Activated CD8-positive, alpha-beta T cell treated with anti-CD3 and anti-CD28 coated beads for 36 hours (primary cell): Measurements from ENCODE around the gene PPARG. TPM values are rescaled to one million over a fixed set of nuclear protein-coding genes. Genes with fewer than 3 reads are reported as not detected.

Source experiments
- ATAC-seq: fragments of 200-7000 bp; cut with Tn5 transposase; one replicate; pipeline ENCODE4 v1.10.0; 2021; ENCODE audit warnings: mild to moderate bottlenecking, moderate library complexity
- CTCF ChIA-PET: fragments of 350-600 bp; sonication (Branson Sonifier 250); formaldehyde crosslinking; loops from one replicate; lab custom pipeline; 2021; ENCODE audit warnings: antibody characterized with exemption; lab: Charles Lee
- POLR2A ChIA-PET: fragments of 350-600 bp; sonication (Branson Sonifier 250); formaldehyde crosslinking; loops from one replicate; lab custom pipeline; 2021; ENCODE audit warnings: antibody characterized with exemption; lab: Charles Lee
- DNase-seq: peaks from one replicate; pipeline ENCODE4 v3.0.0-alpha.2; 2020
- H3K27ac Mint-ChIP-seq: one replicate; pipeline ENCODE4 v1.8.0; 2021; ENCODE audit warnings: mild to moderate bottlenecking, mixed read lengths
- H3K27me3 Mint-ChIP-seq: one replicate; pipeline ENCODE4 v1.8.0; 2021; ENCODE audit warnings: mixed read lengths
- H3K36me3 Mint-ChIP-seq: one replicate; pipeline ENCODE4 v1.8.0; 2021; ENCODE audit warnings: low read depth, mixed read lengths
- H3K4me1 Mint-ChIP-seq: one replicate; pipeline ENCODE4 v1.8.0; 2021; ENCODE audit warnings: low read depth, mixed read lengths
- H3K4me3 Mint-ChIP-seq: one replicate; pipeline ENCODE4 v1.8.0; 2021; ENCODE audit warnings: mild to moderate bottlenecking, moderate library complexity, mixed read lengths
- H3K9me3 Mint-ChIP-seq: one replicate; pipeline ENCODE4 v1.8.0; 2021; ENCODE audit warnings: mixed read lengths
- intact Hi-C: fragments of 100-400 bp; cut with micrococcal nuclease; formaldehyde crosslinking; loops from one replicate; pipeline ENCODE4 v1.10.0; 2022
- total RNA-seq, 2 experiments: library from RNA; stranded (reverse); gene quantifications; one replicate each; pipeline ENCODE4 v1.2.3, GENCODE V29; 2021
- TF ChIP-seq, protein P1 (sequence below): fragments of 200-600 bp; IDR thresholded peaks from one replicate; pipeline ENCODE4 v1.8.0; 2022; ENCODE audit warnings: antibody characterized with exemption, mild to moderate bottlenecking

Gene PPARG
- total RNA-seq, 2 experiments from 2014 or later: 0.41 to 0.63 TPM

DNA sequence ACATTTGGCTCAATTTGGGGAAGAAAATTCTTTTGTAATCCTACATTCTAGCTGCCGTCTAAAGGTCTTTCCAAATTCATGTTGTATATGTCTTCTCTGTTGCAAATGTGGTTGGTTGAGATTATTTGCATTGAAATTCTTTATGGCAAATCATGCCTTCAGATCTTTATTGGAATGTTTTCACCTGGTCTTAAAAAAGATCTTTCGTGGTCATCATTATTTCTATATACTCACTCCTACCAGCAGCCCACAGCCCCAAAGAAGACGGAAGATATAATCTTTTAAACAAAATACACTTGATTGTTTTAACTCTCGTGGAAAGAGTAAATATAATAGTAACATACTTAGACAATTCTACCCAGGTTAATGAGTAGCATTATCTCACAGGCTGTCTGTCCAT lies 41.5 kb upstream of the PPARG start:
- DNase-seq (no peak), ATAC-seq (no peak)
- intact Hi-C loops: no loop called here
- Mint-ChIP-seq H3K4me1 (peaks cover 5% of the 10 kb centered on the region), H3K9me3 (peaks cover 11% of the 10 kb centered on the region), H3K36me3 (no peaks in the 10 kb centered on the region), H3K27ac (no peak overlapping the region), H3K27me3 (peaks cover 23% of the 10 kb centered on the region), H3K4me3 (no peak overlapping the region)
- ChIA-PET CTCF (no interaction called here), POLR2A (no interaction called here)
- TF ChIP-seq, protein P1, sequence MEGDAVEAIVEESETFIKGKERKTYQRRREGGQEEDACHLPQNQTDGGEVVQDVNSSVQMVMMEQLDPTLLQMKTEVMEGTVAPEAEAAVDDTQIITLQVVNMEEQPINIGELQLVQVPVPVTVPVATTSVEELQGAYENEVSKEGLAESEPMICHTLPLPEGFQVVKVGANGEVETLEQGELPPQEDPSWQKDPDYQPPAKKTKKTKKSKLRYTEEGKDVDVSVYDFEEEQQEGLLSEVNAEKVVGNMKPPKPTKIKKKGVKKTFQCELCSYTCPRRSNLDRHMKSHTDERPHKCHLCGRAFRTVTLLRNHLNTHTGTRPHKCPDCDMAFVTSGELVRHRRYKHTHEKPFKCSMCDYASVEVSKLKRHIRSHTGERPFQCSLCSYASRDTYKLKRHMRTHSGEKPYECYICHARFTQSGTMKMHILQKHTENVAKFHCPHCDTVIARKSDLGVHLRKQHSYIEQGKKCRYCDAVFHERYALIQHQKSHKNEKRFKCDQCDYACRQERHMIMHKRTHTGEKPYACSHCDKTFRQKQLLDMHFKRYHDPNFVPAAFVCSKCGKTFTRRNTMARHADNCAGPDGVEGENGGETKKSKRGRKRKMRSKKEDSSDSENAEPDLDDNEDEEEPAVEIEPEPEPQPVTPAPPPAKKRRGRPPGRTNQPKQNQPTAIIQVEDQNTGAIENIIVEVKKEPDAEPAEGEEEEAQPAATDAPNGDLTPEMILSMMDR: no peak

DNA sequence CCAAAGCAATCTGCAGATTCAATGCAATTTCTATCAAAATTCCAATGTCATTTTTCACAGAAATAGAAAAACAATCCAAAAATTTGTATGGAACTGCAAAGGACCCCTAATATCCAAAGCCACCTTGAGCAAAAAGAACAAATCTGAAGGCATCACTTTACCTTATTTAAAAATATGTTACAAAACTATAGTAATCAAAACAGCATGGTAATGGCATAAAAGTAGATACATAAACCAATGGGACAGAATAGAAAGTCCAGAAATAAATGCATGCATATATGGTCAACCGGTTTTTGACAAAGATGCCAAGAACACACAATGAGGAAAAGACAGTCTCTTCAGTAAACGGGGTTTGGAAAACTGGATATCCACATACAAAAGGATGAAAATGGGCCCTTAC lies 39.4 kb upstream of the PPARG start:
- TF ChIP-seq, protein P1: no peak
- Mint-ChIP-seq H3K4me1 (peaks cover 5% of the 10 kb centered on the region), H3K9me3 (peaks cover 11% of the 10 kb centered on the region), H3K27ac (no peak overlapping the region), H3K36me3 (no peaks in the 10 kb centered on the region), H3K4me3 (no peak overlapping the region), H3K27me3 (peaks cover 26% of the 10 kb centered on the region)
- POLR2A ChIA-PET: no interaction called here
- intact Hi-C loops: no loop called here
- DNase-seq (no peak), ATAC-seq (no peak)
- CTCF ChIA-PET: no interaction called here

DNA sequence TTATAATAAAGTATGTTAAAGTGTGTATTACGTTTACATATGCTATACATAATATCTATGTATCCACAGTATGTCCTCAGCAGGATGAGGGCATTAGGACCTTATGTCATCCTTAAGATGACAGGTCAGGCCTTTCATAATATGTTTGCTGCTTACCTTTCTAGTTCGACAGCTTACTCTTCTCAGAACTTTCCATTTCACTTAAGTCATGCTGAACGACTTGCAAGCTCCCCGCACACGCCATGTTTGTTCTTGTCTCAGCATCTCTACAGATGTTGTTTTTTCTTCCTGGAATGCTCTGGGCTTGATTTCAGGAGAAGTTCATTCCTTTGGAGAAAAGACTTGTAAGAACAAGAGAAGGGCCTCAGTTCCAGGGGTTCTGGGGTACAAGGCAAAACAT lies 36.0 kb upstream of the PPARG start:
- CTCF ChIA-PET: interaction anchor here (1.0 kb wide), 1 partner anchor 227 kb away, joined by 4 read pairs; no protein-coding TSS in a partner anchor
- DNase-seq (no peak), ATAC-seq (no peak)
- Mint-ChIP-seq H3K4me1 (no peaks in the 10 kb centered on the region), H3K27ac (no peak overlapping the region), H3K9me3 (peaks cover 11% of the 10 kb centered on the region), H3K36me3 (no peaks in the 10 kb centered on the region), H3K4me3 (no peak overlapping the region), H3K27me3 (peaks cover 18% of the 10 kb centered on the region)
- intact Hi-C loops: no loop called here
- POLR2A ChIA-PET: no interaction called here
- TF ChIP-seq, protein P1: no peak

DNA sequence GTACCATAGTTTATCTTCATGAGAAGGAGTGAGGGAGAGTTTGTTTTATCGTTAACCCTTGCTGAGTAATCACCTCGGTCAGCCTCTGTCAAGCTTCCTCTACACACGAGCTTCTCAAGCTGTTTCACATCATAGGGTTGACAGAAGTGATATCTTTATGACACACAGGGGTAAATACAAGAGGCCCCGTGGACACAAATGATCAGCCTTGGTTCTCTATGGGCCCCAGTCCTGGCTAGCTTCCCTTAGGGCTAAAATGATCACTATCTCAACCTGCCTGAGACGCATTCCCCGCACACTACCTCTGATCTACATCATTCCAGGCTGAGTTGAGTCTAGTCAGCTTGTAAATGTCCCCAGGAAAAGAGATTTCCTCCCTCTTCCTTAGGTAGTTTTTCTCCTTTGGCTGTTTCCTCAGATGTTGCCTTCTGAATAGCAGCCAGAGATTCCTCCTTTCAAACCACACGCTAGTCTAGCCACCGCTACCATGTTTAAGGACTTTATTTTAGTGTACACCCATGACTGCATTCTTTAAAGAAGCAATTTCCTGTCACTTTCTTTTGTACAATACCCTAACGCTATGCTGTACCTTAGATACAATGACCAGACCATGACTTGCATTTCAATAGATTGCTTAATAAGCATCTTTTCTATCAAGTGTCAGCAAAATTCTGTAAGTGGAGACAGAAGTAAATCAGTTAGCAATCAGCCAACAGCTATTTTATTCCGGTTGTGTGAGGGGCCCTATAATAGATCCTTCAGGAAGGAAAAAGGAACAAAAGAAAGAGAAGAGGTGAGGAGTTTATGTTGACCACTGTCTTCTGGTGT lies 35.1 kb upstream of the PPARG start:
- CTCF ChIA-PET: interaction anchor here (1.0 to 1.6 kb wide), 2 partner anchors 119 to 226 kb away, joined by 4 to 6 read pairs; no protein-coding TSS in a partner anchor
- DNase-seq (no peak), ATAC-seq (no peak)
- H3K4me1 Mint-ChIP-seq: no peaks in the 10 kb centered on the region
- H3K27ac Mint-ChIP-seq: no peak overlapping the region
- POLR2A ChIA-PET: interaction anchor here (0.6 kb wide), 1 partner anchor 22 kb away, joined by 3 read pairs; no protein-coding TSS in a partner anchor
- H3K36me3 Mint-ChIP-seq: no peaks in the 10 kb centered on the region
- H3K27me3 Mint-ChIP-seq: peaks cover 22% of the 10 kb centered on the region
- intact Hi-C loops: no loop called here
- peaks cover 11% of the 10 kb centered on the region for H3K9me3 Mint-ChIP-seq
- no peak overlapping the region for H3K4me3 Mint-ChIP-seq
- TF ChIP-seq, protein P1: no peak

DNA sequence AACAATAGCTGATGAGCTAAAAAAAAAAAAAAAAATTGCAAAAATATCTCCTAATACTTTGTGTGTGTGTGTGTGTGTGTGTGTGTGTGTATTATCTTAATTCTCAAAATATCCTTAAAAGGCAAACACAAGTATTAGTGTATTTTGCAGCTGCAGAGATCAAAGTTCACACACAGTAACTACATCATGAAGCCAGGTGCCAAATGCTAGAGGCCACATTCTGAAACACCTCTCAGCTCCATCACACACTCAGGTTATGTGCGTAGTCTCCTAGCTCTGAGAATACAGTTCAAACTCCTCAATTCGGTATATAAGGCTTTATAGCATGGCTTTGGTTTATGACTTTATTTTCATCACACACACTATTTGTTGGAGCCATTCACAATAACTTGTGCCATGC lies 33.5 kb upstream of the PPARG start:
- ATAC-seq (no peak), DNase-seq (no peak)
- POLR2A ChIA-PET: no interaction called here
- intact Hi-C loops: no loop called here
- H3K4me1 Mint-ChIP-seq: no peaks in the 10 kb centered on the region
- no peaks in the 10 kb centered on the region for H3K36me3 Mint-ChIP-seq
- H3K27ac Mint-ChIP-seq: no peak overlapping the region
- H3K9me3 Mint-ChIP-seq: peaks cover under 1% of the 10 kb centered on the region
- peaks cover 16% of the 10 kb centered on the region for H3K27me3 Mint-ChIP-seq
- H3K4me3 Mint-ChIP-seq: no peak overlapping the region
- TF ChIP-seq, protein P1: no peak
- CTCF ChIA-PET: interaction anchor here (0.6 to 0.7 kb wide), 2 partner anchors 114 to 274 kb away, joined by 3 read pairs; no protein-coding TSS in a partner anchor
